Lower lobe of right lung (tissue), 2 donors: ENCODE data around the gene EIF4E1B. TPM values are rescaled to one million over a fixed set of nuclear protein-coding genes. Genes with fewer than 3 reads are reported as not detected.

Experiments used
- ATAC-seq, 2 donors: fragments of 200-7000 bp; cut with Tn5 transposase; one replicate each; pipeline ENCODE4 v1.9.1; 2020 to 2022; ENCODE audit warnings: mild to moderate bottlenecking in 2 of 2, moderate library complexity in 2 of 2
- DNase-seq: peaks from one replicate; pipeline ENCODE4 v3.0.0-alpha.2; 2020
- H3K27ac ChIP-seq: fragments of 200-600 bp; one replicate; pipeline ENCODE4 v1.8.0; 2022
- H3K27me3 ChIP-seq: fragments of 200-600 bp; one replicate; pipeline ENCODE4 v1.8.0; 2022; ENCODE audit warnings: low read depth
- H3K36me3 ChIP-seq: fragments of 200-600 bp; one replicate; pipeline ENCODE4 v1.8.0; 2022; ENCODE audit warnings: mild to moderate bottlenecking
- H3K4me1 ChIP-seq: fragments of 200-600 bp; one replicate; pipeline ENCODE4 v1.8.0; 2022
- H3K4me3 ChIP-seq: fragments of 200-600 bp; one replicate; pipeline ENCODE4 v1.8.0; 2022; ENCODE audit warnings: mild to moderate bottlenecking
- H3K9me3 ChIP-seq: fragments of 200-600 bp; one replicate; pipeline ENCODE4 v1.8.0; 2022
- CTCF ChIP-seq: fragments of 200-600 bp; IDR thresholded peaks from one replicate; pipeline ENCODE4 v1.8.0; 2022; ENCODE audit warnings: antibody characterized with exemption, mild to moderate bottlenecking
- intact Hi-C: fragments of 100-400 bp; cut with DNase I; formaldehyde crosslinking; loops from one replicate; pipeline ENCODE4 v1.11.0; 2022
- total RNA-seq: library from RNA; stranded (reverse); fragmentation: NEBNext Ultra II Directional; extraction: Animal tissue kit (Norgen Biotek cat#: 25700); gene quantifications from one replicate; pipeline ENCODE4 v1.2.1, GENCODE V29; 2021
- donor health status: DM: no; HTN: yes; CAD: no; lungs with severe emphysema.

The EIF4E1B gene
- total RNA-seq, 1 donor from 2014 or later = not detected

- H3K27ac ChIP-seq = no peak overlapping the region
- ATAC-seq (no peak), DNase-seq (no peak)
- no peak for TF ChIP-seq CTCF
- H3K9me3 ChIP-seq = no peaks in the 10 kb centered on the region
- H3K4me3 ChIP-seq = no peak overlapping the region
- peaks cover 30% of the 10 kb centered on the region for H3K36me3 ChIP-seq
- peaks cover 20% of the 10 kb centered on the region for H3K4me1 ChIP-seq
- intact Hi-C loops = no loop called here
- H3K27me3 ChIP-seq = no peaks in the 10 kb centered on the region
Measured at GRCh38 chr5:176651472-176651980, 21.1 kb downstream of the EIF4E1B start.

GRCh38 chr5:176652136-176652535 lies 21.7 kb downstream of the EIF4E1B start:
- Histone ChIP-seq H3K4me1 (peaks cover 16% of the 10 kb centered on the region), H3K27me3 (no peaks in the 10 kb centered on the region), H3K9me3 (no peaks in the 10 kb centered on the region), H3K27ac (no peak overlapping the region), H3K36me3 (peaks cover 36% of the 10 kb centered on the region), H3K4me3 (no peak overlapping the region)
- DNase-seq = no peak
- intact Hi-C loops = no loop called here
- no peak for ATAC-seq
- TF ChIP-seq CTCF = no peak

GRCh38 chr5:176653401-176654385 lies 23.2 kb downstream of the EIF4E1B start:
- intact Hi-C loops = no loop called here
- peaks cover 44% of the 10 kb centered on the region for H3K36me3 ChIP-seq
- TF ChIP-seq CTCF = no peak
- no peak for DNase-seq
- no peak for ATAC-seq
- H3K4me1 ChIP-seq = peaks cover 14% of the 10 kb centered on the region
- no peak overlapping the region for H3K27ac ChIP-seq
- no peaks in the 10 kb centered on the region for H3K27me3 ChIP-seq
- H3K4me3 ChIP-seq = no peak overlapping the region
- H3K9me3 ChIP-seq = no peaks in the 10 kb centered on the region

GRCh38 chr5:176654856-176655255 lies 24.4 kb downstream of the EIF4E1B start:
- no peaks in the 10 kb centered on the region for H3K27me3 ChIP-seq
- peaks cover 44% of the 10 kb centered on the region for H3K36me3 ChIP-seq
- H3K27ac ChIP-seq = no peak overlapping the region
- no peak for DNase-seq
- H3K4me3 ChIP-seq = no peak overlapping the region
- intact Hi-C loops = no loop called here
- ATAC-seq = no peak
- no peaks in the 10 kb centered on the region for H3K9me3 ChIP-seq
- peaks cover 15% of the 10 kb centered on the region for H3K4me1 ChIP-seq
- no peak for TF ChIP-seq CTCF

- Histone ChIP-seq H3K4me3 (no peak overlapping the region), H3K36me3 (peaks cover 44% of the 10 kb centered on the region), H3K9me3 (no peaks in the 10 kb centered on the region), H3K27ac (no peak overlapping the region), H3K27me3 (no peaks in the 10 kb centered on the region), H3K4me1 (peaks cover 25% of the 10 kb centered on the region)
- TF ChIP-seq CTCF = no peak
- ATAC-seq (no peak), DNase-seq (no peak)
- intact Hi-C loops = no loop called here
Measured at GRCh38 chr5:176656467-176656990, 26.1 kb downstream of the EIF4E1B start.
